GM18907 (cell line): ENCODE measurements around the gene ZDHHC14.

Experiments used
- ATAC-seq: cut with Tn5 transposase; IDR thresholded peaks from one replicate; pipeline ENCODE4 v1.9.1; 2021; ENCODE audit warnings: mild to moderate bottlenecking, moderate library complexity; ENCODE audit not compliant: unreplicated experiment

Gene ZDHHC14

GRCh38 chr6:157725836-157726235, 344.8 kb downstream of the ZDHHC14 start:
- ATAC-seq = no peak

- no peak for ATAC-seq
These were observed 346.1 kb downstream of the ZDHHC14 start for GRCh38 chr6:157726892-157727628.
